CD4-positive, alpha-beta T cell treated with Interleukin-15 for 1 hour (primary cell): ENCODE data around the gene PCA3.

Experiments
- DNase-seq: peaks from one replicate; pipeline ENCODE4 v3.0.0-alpha.2; 2020

The PCA3 gene

GRCh38 chr9:76835571-76836283, 71.5 kb downstream of the PCA3 start:
- DNase-seq, result no peak
